ENCODE results near the gene ZNF385D.

DNA sequence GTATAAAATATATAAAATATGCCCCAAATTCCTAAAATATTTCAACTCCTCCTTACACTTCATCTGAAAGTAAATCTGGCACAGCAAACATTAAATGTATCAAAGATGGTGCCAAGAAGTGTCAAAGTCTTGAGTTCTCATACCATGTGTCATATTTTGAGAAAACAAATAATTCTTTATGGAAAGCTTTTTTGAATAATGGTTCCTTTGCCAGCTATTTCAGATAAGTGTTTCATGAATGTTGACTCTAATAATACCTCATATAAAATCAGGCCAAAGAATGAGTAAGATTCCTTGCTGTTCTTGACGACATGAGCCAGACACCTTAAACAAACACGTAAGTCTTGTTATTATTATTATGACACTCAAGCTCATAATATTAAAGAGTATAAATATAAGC is 30.3 kb upstream of the ZNF385D start:
- TF ChIP-seq, protein P1, sequence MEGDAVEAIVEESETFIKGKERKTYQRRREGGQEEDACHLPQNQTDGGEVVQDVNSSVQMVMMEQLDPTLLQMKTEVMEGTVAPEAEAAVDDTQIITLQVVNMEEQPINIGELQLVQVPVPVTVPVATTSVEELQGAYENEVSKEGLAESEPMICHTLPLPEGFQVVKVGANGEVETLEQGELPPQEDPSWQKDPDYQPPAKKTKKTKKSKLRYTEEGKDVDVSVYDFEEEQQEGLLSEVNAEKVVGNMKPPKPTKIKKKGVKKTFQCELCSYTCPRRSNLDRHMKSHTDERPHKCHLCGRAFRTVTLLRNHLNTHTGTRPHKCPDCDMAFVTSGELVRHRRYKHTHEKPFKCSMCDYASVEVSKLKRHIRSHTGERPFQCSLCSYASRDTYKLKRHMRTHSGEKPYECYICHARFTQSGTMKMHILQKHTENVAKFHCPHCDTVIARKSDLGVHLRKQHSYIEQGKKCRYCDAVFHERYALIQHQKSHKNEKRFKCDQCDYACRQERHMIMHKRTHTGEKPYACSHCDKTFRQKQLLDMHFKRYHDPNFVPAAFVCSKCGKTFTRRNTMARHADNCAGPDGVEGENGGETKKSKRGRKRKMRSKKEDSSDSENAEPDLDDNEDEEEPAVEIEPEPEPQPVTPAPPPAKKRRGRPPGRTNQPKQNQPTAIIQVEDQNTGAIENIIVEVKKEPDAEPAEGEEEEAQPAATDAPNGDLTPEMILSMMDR (conservative IDR thresholded peaks at IDR 0.05; ENCODE audit: low read depth, low read length): no peak
- TF ChIP-seq EZH2 (IDR thresholded peaks at IDR 0.05; ENCODE audit: low read length, unreplicated experiment): no peak

Measured in PC-3 (cell line).